Measurements from ENCODE around the gene PRDM15.

Gene PRDM15

DNA sequence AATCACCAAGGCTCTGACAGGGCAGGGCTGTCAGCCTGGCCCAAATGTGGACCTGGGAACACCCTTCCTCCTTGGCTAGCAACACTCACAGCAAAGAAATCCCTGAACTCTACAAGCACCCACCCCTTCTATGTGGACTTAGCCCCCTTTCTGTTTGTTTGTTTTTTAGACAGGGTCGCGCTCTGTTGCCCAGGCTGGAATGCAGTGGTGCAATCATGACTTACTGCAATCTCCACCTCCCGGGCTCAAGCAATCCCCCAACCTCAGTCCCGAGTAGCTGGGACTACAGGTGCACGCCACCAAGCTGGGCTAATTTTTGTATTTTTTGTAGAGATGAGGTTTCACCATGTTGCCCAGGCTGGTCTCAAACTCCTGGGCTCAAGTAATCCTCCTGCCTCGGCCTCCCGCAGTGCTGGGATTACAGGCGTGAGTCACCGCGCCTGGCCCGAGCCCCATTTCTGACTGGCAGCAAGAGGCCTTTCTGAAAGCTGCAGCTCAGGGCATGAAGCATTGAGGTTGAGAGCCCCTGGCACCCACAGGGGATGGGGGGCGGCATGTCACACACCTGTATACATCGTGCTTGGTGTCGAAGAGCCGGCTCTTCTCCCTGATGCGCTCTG lies 128.5 kb downstream of the PRDM15 start:
- CTCF ChIA-PET, result interaction anchor here (1.3 kb wide), 1 partner anchor 66 kb away, joined by 3 read pairs; no protein-coding TSS in a partner anchor
- no peak for DNase-seq (ENCODE audit: extremely low spot score)
- POLR2A ChIA-PET, result no interaction called here
- TF ChIP-seq, protein P1, sequence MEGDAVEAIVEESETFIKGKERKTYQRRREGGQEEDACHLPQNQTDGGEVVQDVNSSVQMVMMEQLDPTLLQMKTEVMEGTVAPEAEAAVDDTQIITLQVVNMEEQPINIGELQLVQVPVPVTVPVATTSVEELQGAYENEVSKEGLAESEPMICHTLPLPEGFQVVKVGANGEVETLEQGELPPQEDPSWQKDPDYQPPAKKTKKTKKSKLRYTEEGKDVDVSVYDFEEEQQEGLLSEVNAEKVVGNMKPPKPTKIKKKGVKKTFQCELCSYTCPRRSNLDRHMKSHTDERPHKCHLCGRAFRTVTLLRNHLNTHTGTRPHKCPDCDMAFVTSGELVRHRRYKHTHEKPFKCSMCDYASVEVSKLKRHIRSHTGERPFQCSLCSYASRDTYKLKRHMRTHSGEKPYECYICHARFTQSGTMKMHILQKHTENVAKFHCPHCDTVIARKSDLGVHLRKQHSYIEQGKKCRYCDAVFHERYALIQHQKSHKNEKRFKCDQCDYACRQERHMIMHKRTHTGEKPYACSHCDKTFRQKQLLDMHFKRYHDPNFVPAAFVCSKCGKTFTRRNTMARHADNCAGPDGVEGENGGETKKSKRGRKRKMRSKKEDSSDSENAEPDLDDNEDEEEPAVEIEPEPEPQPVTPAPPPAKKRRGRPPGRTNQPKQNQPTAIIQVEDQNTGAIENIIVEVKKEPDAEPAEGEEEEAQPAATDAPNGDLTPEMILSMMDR (IDR thresholded peaks at IDR 0.05; ENCODE audit: control extremely low read depth, extremely low read depth, low read depth, missing control alignments), result no peak

DNA sequence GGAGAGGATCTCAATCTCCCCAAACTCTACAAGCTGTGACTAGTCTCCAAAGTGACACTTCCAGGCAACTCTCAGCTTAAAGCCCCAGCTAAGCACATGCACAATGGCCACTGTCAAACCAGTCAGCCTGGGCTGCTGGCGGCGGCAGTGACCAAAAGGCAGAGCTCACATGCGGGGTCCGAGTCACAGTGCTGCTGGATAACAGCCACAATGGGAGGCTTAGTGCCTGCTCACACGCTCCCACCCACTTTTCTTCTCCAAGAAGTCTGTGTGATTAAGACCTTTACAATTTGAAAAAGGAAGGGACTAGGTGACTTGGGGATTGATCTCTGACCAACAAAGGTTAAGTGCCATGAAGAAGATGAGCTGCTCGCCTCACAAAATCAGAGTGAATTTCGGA lies 129.1 kb downstream of the PRDM15 start:
- TF ChIP-seq, protein P1 (IDR thresholded peaks at IDR 0.05; ENCODE audit: control extremely low read depth, extremely low read depth, low read depth, missing control alignments), result no peak
- ChIA-PET POLR2A (no interaction called here), CTCF (interaction anchor here (1.3 kb wide), 1 partner anchor 67 kb away, joined by 3 read pairs; no protein-coding TSS in a partner anchor)
- DNase-seq (ENCODE audit: extremely low spot score), result no peak

DNA sequence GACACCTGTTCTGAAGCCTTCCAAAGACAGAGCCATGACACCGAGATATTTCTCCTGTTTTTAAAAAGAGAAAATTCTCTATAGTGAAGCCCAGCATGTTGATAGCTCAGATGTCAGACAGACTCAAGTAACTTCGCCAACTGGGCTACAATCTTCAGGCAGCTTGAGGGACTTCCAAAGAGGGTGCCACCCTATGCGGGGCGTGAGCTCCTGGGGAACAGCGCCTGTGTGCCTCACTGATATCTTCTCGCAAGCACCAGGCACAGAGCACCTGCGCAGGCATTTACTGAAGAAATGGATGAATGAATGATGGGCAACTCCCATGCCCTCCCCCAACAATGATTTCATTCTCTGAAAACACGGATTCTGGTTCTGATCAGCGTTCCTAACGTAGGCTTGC lies 129.9 kb downstream of the PRDM15 start:
- TF ChIP-seq, protein P1 (IDR thresholded peaks at IDR 0.05; ENCODE audit: control extremely low read depth, extremely low read depth, low read depth, missing control alignments), result no peak
- ChIA-PET POLR2A (no interaction called here), CTCF (interaction anchor here (1.3 kb wide), 1 partner anchor 68 kb away, joined by 3 read pairs; no protein-coding TSS in a partner anchor)
- DNase-seq (ENCODE audit: extremely low spot score), result no peak
